ENCODE results near the gene SLC35E4. TPM values are rescaled to one million over a fixed set of nuclear protein-coding genes. Genes with fewer than 3 reads are reported as not detected.

Gene SLC35E4
- total and polyA plus RNA-seq, 4 donors: 0.14 to 1.2 (median 0.30) TPM

DNA sequence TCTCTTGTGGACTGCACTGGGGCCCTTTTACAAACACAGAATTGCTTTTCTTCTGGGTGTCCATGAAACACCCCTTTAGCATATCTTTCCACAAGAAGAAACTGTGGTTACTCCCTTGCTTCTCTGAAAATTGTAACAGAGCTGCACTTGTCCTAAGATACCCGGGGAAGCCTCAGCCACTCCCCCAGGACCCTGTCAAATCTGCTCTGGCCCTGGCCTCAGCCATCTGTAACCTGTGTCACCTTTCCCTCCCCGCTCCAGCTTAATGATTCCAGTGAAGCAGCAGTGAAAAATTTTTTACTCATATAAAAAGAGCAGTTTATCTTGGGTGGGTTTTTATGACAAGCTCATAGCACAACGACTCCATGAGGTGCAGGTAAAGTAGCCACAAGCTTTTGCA lies 35.5 kb downstream of the SLC35E4 start:
- Histone ChIP-seq H3K27me3 (ENCODE audit: control insufficient read depth in 4 of 4, insufficient read depth in 4 of 4, low read length in 3 of 4) (no peaks in the 10 kb centered on the region), H3K36me3 (ENCODE audit: control insufficient read depth in 4 of 4, insufficient read depth in 3 of 4, low read depth in 1 of 4, low read length in 3 of 4) (no peaks in the 10 kb centered on the region), H3K4me3 (ENCODE audit: low read depth in 1 of 3, low read length in 3 of 3) (no peak overlapping the region), H3K9ac (ENCODE audit: low read depth in 1 of 2, low read length in 2 of 2) (no peak overlapping the region), H3K27ac (ENCODE audit: low read depth in 1 of 2, low read length in 2 of 2) (no peak overlapping the region), H3K4me1 (ENCODE audit: control insufficient read depth in 4 of 4, insufficient read depth in 4 of 4, low read length in 3 of 4) (peaks cover 2 to 19% (median 13%) of the 10 kb centered on the region in 4 donors), H3K9me3 (ENCODE audit: control insufficient read depth in 4 of 4, low read length in 3 of 4) (no peaks in the 10 kb centered on the region)
- 74% methylated on average over 3 of the region's 3 CpGs for WGBS
- no peak for TF ChIP-seq HNF4G (IDR thresholded peaks at IDR 0.05)
- no peak for TF ChIP-seq REST (IDR thresholded peaks at IDR 0.05)
- TF ChIP-seq YY1 (IDR thresholded peaks at IDR 0.05): no peak
- DNase-seq (ENCODE audit: low spot score): no peak

GRCh38 chr22:30673136-30673535 lies 37.6 kb downstream of the SLC35E4 start:
- no peak for DNase-seq (ENCODE audit: low spot score)
- Histone ChIP-seq H3K36me3 (ENCODE audit: control insufficient read depth in 4 of 4, insufficient read depth in 3 of 4, low read depth in 1 of 4, low read length in 3 of 4) (no peaks in the 10 kb centered on the region), H3K4me1 (ENCODE audit: control insufficient read depth in 4 of 4, insufficient read depth in 4 of 4, low read length in 3 of 4) (peaks cover 0 to 6% (median 1%) of the 10 kb centered on the region in 4 donors), H3K4me3 (ENCODE audit: low read depth in 1 of 3, low read length in 3 of 3) (no peak overlapping the region), H3K9me3 (ENCODE audit: control insufficient read depth in 4 of 4, low read length in 3 of 4) (no peaks in the 10 kb centered on the region), H3K9ac (ENCODE audit: low read depth in 1 of 2, low read length in 2 of 2) (no peak overlapping the region), H3K27me3 (ENCODE audit: control insufficient read depth in 4 of 4, insufficient read depth in 4 of 4, low read length in 3 of 4) (no peaks in the 10 kb centered on the region), H3K27ac (ENCODE audit: low read depth in 1 of 2, low read length in 2 of 2) (no peak overlapping the region)
- WGBS: 84% methylated on average over 4 of the region's 4 CpGs
- TF ChIP-seq RXRA (IDR thresholded peaks at IDR 0.05): no peak
- no peak for TF ChIP-seq RAD21 (IDR thresholded peaks at IDR 0.05)
- no peak for TF ChIP-seq ATF3 (IDR thresholded peaks at IDR 0.05)
- no peak for TF ChIP-seq HNF4G (IDR thresholded peaks at IDR 0.05)
- no peak for TF ChIP-seq SP1 (IDR thresholded peaks at IDR 0.05)
- TF ChIP-seq EGR1 (IDR thresholded peaks at IDR 0.05; ENCODE audit: low read depth in 2 of 2): no peak
- no peak for TF ChIP-seq YY1 (IDR thresholded peaks at IDR 0.05)
- TF ChIP-seq ZBTB33 (IDR thresholded peaks at IDR 0.05): no peak
- no peak for TF ChIP-seq FOXA1 (IDR thresholded peaks at IDR 0.05)
- no peak for TF ChIP-seq TAF1 (conservative IDR thresholded peaks at IDR 0.05)
- TF ChIP-seq, protein P1, sequence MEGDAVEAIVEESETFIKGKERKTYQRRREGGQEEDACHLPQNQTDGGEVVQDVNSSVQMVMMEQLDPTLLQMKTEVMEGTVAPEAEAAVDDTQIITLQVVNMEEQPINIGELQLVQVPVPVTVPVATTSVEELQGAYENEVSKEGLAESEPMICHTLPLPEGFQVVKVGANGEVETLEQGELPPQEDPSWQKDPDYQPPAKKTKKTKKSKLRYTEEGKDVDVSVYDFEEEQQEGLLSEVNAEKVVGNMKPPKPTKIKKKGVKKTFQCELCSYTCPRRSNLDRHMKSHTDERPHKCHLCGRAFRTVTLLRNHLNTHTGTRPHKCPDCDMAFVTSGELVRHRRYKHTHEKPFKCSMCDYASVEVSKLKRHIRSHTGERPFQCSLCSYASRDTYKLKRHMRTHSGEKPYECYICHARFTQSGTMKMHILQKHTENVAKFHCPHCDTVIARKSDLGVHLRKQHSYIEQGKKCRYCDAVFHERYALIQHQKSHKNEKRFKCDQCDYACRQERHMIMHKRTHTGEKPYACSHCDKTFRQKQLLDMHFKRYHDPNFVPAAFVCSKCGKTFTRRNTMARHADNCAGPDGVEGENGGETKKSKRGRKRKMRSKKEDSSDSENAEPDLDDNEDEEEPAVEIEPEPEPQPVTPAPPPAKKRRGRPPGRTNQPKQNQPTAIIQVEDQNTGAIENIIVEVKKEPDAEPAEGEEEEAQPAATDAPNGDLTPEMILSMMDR (IDR thresholded peaks at IDR 0.05; ENCODE audit: low read depth, low read length, missing input control): no peak
- TF ChIP-seq, protein P2, sequence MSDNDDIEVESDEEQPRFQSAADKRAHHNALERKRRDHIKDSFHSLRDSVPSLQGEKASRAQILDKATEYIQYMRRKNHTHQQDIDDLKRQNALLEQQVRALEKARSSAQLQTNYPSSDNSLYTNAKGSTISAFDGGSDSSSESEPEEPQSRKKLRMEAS (IDR thresholded peaks at IDR 0.05): no peak
- no peak for TF ChIP-seq NR2F2 (IDR thresholded peaks at IDR 0.05)
- TF ChIP-seq JUND (IDR thresholded peaks at IDR 0.05): no peak
- TF ChIP-seq GABPA (IDR thresholded peaks at IDR 0.05 in 1 of 2, conservative IDR thresholded peaks at IDR 0.05 in 1 of 2): no peak
- TF ChIP-seq HNF4A (conservative IDR thresholded peaks at IDR 0.05): no peak
- no peak for TF ChIP-seq FOXA2 (IDR thresholded peaks at IDR 0.05)

Measured in liver (tissue), 9 donors.